ENCODE data around the gene CHEK2.
A peak's percentile ranks its signal among the peaks of the same experiment; 100 is the strongest.
"Not testable (repeated sequence)": the region's sequence is repeated elsewhere in the genome, so short reads cannot be mapped to it uniquely, and the experiment has no call there.

The CHEK2 gene

DNA sequence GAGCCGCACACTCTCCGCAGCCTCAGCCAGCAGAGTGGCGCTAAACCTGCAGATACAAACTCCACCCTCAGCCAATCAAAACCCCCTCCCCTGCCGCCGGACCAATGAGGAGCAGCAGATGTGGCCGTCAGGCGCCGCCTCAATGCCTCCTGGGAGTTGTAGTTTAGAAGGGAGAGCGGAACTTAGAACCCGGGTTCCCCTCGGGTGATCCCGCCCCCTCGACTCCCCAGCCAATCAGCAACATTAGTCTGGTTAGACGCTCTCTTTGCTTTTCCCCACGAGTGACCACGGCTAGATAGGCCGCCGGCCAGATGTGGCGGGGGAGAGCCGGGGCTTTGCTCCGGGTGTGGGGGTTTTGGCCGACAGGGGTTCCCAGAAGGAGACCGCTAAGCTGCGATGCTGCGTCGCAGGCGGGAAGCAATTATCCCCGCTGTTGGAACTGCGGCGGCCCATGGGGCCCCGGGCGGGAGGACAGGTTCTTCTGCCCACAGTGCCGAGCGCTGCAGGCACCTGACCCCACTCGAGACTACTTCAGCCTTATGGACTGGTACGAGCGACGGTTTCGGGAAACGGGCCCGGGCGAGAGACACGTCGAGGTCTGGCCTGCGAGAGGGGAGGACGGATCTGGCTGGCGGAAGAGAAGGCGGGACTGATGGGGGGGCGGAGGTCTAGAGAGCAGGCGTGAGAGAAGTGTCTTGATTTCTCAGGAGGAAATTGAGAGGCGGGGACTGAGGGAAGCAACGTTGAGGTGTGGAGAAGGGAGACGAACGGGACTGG lies at the start of gene CHEK2, which contains the start of gene HSCB:
Gene CHEK2, minus strand, starts transcription at position 36 of the 777 bp plus-strand sequence. CDS start 7,099 bp downstream, outside the sequence.
Gene HSCB, plus strand, starts transcription at position 255 of the 777 bp plus-strand sequence. Its CDS starts 57 bp downstream, at position 312.
- peak; percentile 95 for DNase-seq

- DNase-seq, result no peak
Measured at GRCh38 chr22:28791124-28791523, 49.5 kb upstream of the CHEK2 start.

- DNase-seq, result no peak
Measured at GRCh38 chr22:28788601-28789000, 47.0 kb upstream of the CHEK2 start.

DNA sequence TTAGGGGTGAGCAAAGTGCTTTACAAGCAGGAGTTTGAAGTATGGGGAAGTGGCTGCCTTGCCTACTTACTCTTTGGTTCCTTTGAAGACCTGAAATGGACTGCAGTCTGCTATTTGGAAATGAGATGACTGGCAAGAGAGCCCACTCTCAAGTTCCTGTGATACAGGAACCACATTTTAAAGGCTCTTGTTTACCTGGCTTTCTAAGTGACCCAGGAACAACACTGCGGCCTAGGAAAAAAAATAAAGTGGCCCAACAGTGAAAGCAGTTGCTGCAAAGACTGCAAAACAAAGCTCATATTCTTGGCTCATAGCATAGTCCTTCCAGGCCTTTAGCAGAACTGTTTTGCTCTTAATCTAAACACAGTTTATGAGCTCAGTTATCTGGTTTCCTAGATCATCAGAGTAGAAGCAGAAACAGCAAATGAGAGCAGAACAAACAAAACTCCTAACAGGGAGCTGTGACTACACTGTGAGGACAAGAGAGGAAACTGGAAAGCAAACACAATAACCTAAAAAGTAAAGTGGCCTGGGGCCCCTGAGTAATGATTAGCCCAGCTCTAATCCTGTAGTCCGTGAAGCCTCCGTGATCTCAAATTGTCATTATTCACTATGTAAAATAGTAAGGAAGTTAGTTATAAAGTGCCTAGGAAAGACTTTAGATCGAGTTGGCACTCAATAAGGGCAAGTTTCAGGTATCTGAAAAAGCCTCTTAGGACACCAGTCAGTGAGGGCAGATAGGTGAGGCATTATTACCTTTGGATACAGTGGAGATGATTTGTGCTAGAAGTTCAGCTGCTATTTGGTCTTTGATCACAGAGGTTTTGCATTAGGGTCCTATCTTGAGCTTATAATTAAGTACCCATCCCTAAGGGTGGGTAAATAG lies 42.4 kb upstream of the CHEK2 start:
- no peak for DNase-seq

DNA sequence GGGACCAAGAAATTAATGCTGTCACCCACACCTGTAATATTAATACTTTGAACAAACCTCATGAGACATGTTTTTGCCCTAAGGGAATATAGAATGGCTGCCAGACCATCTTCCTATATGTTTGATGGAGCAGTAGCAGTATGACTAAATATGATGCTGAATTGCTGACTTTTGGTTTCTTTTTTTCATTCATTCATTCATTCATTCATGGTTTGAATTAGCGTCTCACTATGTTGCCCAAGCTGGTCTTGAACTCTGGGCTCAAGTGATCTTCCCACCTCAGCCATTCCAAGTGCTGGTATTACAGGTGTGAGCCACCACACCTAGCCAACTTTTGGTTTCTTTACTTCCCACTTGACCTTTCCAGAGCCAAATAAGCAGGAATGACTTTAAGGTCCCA lies 38.7 kb upstream of the CHEK2 start:
- DNase-seq, result no peak

DNA sequence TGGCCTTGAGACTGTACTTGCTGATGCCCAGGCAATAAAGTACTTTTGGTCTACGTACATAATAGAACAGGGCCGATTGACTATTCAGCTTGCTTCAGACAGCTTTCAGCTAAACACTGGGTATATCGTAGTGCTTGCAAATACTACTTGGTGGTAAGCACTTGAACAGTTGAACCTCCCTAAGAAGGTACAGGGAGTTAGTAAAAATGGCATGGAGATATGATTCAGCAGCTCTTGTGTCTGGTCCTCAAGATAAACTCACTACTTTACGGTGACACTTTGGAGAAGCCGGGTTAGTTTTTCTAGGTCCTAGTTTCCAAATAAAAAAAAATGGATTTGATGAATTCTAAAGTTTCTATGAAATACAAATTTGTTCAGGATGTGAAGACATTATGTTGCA lies 38.2 kb upstream of the CHEK2 start:
- DNase-seq, result no peak

DNA sequence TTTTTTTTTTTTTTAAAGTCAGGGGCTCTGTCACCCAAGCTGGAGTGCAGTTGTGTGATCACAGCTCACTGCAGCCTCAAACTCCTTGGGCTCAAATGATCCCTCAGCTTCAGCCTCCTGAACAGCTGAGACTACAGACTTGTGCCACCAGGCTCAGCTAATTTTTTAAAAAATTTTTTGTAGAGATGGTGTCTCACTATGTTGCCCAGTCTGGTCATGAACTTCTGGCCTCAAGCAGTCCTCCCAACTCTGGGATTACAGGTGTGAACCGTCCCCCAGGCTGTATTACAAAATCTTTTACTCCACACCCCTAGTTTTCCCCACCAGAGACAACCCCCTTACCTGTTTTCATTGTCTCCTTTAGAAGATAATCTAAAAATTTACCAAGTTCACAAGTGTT lies 32.8 kb upstream of the CHEK2 start:
- DNase-seq, result no peak

GRCh38 chr22:28773461-28773867 lies 31.8 kb upstream of the CHEK2 start:
- DNase-seq, result no peak

DNA sequence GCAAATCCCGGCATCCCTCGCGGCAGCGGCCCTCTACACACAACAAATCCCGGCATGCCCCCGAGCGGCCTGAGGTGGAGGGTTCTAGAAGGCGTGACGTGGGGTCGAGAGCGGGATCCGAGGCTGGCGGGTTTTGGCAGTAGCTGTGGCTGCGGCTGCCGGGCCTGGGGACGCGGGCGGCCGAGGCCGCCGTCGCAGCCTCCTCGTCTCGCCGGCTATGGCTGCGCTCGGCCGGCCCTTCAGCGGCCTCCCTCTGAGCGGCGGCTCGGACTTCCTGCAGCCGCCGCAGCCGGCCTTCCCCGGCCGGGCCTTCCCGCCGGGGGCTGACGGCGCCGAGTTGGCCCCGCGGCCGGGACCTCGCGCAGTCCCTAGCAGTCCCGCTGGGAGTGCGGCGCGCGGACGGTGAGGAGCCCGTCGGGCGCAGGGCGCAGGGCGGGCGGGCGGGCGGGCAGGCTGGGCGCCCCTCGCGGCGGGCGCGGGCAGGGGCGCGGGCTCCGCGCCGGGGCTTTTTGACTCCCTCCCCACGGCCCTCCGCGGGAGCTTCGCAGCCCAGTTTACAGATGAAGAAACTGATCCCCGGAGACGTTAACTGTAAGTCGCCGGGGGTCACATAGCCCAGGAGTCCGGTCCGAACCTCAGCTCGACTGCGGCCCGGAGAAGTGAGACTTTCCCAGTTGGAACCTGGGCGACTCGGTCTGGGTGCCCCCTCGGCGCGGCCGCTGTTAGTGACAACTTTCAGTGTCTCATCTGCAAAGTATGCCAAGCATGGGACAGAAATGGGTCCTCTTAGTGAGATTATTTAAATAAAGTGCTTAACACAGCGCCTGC lies 31.2 kb upstream of the CHEK2 start, which contains the start of gene CCDC117:
Gene CCDC117, plus strand, starts transcription at position 63 of the 828 bp plus-strand sequence. Its CDS starts 155 bp downstream, at position 218.
- DNase-seq, result peak; percentile 88

DNA sequence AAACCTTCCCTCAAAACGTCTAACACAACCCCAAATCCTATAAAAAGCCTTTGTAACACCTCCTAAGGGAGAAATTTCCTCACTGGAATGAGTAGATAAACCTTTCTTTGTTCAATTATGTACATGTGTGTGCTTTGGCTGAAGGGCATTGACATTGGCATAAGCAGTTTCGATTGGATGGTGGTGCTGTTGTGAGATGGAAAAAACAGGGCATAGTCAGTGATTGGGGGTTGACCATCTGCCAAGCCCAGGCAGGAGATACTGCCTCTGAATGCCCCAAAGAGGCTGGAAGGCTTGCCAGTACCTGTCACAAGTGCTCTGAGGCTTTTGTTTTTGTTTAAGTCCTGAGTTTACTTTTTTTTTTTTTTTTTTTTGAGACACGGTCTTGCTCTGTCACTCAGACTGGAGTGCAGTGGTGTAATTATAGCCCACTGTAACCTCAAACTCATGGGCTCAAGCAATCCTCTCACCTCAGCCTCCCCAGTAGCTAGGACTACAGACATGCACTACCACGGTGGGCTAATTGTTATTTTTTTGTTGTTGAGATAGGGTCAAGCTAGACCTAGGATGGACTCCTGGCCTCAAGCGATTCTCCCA lies 29.7 kb upstream of the CHEK2 start:
- no peak for DNase-seq

- DNase-seq, result no peak
Measured at GRCh38 chr22:28769394-28770085, 27.9 kb upstream of the CHEK2 start.

GRCh38 chr22:28768701-28769393 lies 27.2 kb upstream of the CHEK2 start:
- DNase-seq, result no peak

DNA sequence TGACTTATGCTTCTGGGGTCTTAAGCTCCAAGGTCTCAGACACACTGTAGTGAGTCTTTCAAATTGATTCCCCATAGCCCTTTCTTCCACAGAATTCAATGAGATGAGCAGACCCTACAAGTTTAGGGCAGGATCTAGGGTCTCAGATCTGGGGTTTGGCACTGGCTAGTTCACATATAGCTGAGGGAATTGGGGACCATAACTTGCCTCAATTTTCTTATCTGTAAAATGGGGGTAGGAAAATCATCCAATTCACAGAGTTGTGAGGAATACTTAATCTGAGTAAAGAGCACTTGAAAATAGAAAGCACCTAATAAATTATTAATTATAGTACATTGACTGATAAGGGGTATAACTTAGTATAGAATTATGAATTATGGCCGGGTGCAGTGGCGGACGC lies 25.0 kb upstream of the CHEK2 start:
- no peak for DNase-seq

GRCh38 chr22:28762000-28762399 lies 20.4 kb upstream of the CHEK2 start:
- DNase-seq, result not testable (repeated sequence)

GRCh38 chr22:28761449-28761755 lies 19.8 kb upstream of the CHEK2 start:
- DNase-seq, result no peak

GRCh38 chr22:28759861-28760560 lies 18.4 kb upstream of the CHEK2 start:
- DNase-seq, result no peak

DNA sequence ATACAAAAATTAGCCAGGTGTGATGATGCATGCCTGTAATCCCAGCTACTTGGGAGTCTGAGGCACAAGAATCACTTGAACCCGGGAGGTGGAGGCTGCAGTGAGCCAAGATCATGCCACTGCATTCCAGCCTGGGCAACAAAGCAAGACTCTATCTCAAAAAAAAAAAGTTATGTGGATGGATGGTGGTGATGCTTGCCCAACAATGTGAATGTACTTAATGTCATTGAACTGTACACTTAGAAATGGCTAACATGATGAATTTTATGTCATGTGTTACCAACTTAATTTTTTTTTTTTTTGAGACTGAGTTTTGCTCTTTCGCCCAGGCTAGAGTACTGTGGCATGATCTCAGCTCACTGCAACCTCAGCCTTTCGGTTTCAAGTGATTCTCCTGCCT lies 12.9 kb upstream of the CHEK2 start:
- not testable (repeated sequence) for DNase-seq

DNA sequence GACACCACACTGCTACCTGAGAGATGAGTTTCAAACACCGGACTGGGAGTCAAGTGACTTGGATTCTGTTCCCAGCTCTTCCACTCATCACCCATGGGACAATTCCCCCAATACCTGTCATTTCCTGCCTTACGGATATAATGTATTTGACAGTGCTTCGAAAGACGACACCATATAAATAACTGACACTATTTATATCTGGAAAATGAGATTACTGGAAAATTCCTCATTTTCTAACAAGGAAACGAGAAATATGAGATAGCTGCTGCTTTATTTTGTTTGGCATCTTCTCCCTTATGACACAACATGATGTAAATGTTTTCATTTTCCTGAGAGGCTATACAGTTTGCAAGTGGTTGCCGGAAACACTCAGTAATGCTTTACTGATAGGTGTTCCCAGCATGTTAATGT lies 8.9 kb upstream of the CHEK2 start:
- no peak for DNase-seq

DNA sequence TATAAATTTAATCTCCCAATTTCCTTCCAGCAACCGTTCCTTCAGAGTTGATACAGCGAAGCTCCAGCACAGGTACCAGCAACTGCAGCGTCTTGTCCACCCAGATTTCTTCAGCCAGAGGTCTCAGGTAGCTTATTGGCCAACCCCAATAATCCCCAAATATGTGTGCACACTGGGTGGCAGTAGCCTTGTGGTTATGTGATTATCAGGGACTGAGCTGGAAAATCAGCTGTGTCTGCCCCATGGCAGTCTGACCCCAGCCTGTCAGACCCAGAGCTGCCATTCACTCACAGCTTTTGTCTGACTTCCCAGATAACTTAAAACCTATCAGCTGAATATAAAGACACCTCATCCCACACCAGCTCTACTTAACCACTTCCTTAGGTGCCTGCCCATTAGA lies 2.2 kb upstream of the CHEK2 start:
- no peak for DNase-seq

GRCh38 chr22:28742562-28742962 lies 942 bp upstream of the CHEK2 start:
- DNase-seq, result no peak

Data from activated CD4-positive, alpha-beta T cell treated with anti-CD3 and anti-CD28 coated beads for 1 hour (primary cell).